ENCODE data around the gene LTC4S. TPM values are rescaled to one million over a fixed set of nuclear protein-coding genes. Genes with fewer than 3 reads are reported as not detected.
"Not testable (repeated sequence)": the region's sequence is repeated elsewhere in the genome, so short reads cannot be mapped to it uniquely, and the experiment has no call there.

LTC4S gene, protein sequence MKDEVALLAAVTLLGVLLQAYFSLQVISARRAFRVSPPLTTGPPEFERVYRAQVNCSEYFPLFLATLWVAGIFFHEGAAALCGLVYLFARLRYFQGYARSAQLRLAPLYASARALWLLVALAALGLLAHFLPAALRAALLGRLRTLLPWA
- total RNA-seq (0.72 TPM in 1 of 2 replicates, not detected in the other), polyA plus RNA-seq (3.7 and 6.5 TPM in 2 replicates)

DNA sequence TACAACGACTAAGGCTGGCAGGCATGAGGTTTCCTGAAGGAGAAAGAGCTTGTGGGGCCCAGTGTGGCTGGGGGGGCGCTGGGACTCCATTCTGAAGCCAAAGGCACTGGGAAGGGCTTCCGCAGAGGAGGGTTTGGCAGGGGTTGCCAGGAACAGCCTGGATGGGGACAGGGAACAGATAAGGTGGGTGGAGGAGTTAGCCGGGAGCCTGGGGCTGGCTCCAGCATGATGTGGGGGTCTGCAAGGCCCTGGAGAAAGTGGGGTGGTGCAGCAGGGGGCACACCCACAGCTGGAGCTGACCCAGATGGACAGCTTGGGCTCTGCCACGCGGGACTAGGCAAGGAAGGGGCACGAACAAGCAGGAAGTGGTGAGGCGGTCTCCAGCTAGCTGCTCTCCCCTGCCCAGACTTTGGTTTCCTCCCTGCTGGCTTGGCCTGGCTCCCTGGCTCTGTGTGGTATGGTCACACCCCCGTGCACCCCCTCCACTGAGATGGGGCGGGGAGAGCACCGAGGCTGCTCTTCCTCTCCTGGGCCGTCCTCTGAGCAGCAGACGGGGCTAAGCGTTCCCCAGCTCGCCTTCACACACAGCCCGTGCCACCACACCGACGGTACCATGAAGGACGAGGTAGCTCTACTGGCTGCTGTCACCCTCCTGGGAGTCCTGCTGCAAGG is at the start of gene LTC4S:
Gene LTC4S, plus strand, starts transcription at position 519 of the 672 bp plus-strand sequence. Its CDS starts 95 bp downstream, at position 614.
- Histone ChIP-seq H2AFZ (no peak within 1 kb of the TSS), H3K9me3 (ENCODE audit: low read depth) (no peaks in the 10 kb centered on the region), H3K4me2 (peak within 1 kb of the TSS; percentile 99), H3K9me2 (replicated peaks; ENCODE audit: insufficient read depth) (no peaks in the 10 kb centered on the region), H4K20me1 (ENCODE audit: insufficient read depth, poor library complexity, severe bottlenecking) (no peaks in the 10 kb centered on the region), H3K27ac (no peak within 1 kb of the TSS), H3K79me2 (no peaks in the 10 kb centered on the region), H3K36me3 (replicated peaks; ENCODE audit: insufficient read depth, low read depth) (no peaks in the 10 kb centered on the region), H3K4me1 (ENCODE audit: insufficient read depth) (peaks cover 10% of the 10 kb centered on the region), H3K4me3 (no peak within 1 kb of the TSS), H3K27me3 (no peaks in the 10 kb centered on the region)
- TF ChIP-seq, protein P1, sequence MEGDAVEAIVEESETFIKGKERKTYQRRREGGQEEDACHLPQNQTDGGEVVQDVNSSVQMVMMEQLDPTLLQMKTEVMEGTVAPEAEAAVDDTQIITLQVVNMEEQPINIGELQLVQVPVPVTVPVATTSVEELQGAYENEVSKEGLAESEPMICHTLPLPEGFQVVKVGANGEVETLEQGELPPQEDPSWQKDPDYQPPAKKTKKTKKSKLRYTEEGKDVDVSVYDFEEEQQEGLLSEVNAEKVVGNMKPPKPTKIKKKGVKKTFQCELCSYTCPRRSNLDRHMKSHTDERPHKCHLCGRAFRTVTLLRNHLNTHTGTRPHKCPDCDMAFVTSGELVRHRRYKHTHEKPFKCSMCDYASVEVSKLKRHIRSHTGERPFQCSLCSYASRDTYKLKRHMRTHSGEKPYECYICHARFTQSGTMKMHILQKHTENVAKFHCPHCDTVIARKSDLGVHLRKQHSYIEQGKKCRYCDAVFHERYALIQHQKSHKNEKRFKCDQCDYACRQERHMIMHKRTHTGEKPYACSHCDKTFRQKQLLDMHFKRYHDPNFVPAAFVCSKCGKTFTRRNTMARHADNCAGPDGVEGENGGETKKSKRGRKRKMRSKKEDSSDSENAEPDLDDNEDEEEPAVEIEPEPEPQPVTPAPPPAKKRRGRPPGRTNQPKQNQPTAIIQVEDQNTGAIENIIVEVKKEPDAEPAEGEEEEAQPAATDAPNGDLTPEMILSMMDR (IDR thresholded peaks at IDR 0.05; ENCODE audit: poor library complexity), result no peak
- TF ChIP-seq EZH2phosphoT487 (IDR thresholded peaks at IDR 0.05; ENCODE audit: low read depth, severe bottlenecking, unreplicated experiment) (no peak), EZH2 (IDR thresholded peaks at IDR 0.05; ENCODE audit: borderline replicate concordance) (no peak)
- 84% methylated on average over 19 of the region's 19 CpGs for WGBS (ENCODE audit: low lambda C conversion rate, missing lambda C conversion rate)
- DNase-seq (ENCODE audit: low spot score), result no peak

DNA sequence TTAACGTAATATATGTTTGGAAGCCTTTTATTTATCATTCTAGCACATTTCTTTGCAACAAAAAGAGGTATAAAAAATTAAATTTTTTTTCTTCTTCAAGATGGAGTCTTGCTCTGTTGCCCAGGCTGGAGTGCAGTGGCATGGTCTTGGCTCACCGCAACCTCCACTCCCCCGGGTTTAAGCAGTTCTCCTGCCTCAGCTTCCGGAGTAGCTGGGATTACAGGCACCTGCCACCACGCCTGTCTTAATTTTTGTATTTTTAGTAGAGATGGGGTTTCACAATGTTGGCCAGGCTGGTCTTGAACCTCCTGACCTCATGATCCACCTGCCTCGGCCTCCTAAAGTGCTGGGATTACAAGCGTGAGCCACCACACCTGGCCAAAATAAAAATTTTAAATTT is 49.7 kb upstream of the LTC4S start:
- not testable (repeated sequence) for H3K27me3 ChIP-seq; H2AFZ ChIP-seq; DNase-seq (ENCODE audit: low spot score); H3K36me3 ChIP-seq (replicated peaks; ENCODE audit: insufficient read depth, low read depth); H3K4me1 ChIP-seq (ENCODE audit: insufficient read depth); H3K9me2 ChIP-seq (replicated peaks; ENCODE audit: insufficient read depth); H3K4me3 ChIP-seq; H3K4me2 ChIP-seq; H3K27ac ChIP-seq; H3K9me3 ChIP-seq (ENCODE audit: low read depth)
- Histone ChIP-seq H3K79me2 (peaks cover 99% of the 10 kb centered on the region), H4K20me1 (ENCODE audit: insufficient read depth, poor library complexity, severe bottlenecking) (peaks cover 76% of the 10 kb centered on the region)
- 95% methylated on average over 7 of the region's 7 CpGs for WGBS (ENCODE audit: low lambda C conversion rate, missing lambda C conversion rate)

DNA sequence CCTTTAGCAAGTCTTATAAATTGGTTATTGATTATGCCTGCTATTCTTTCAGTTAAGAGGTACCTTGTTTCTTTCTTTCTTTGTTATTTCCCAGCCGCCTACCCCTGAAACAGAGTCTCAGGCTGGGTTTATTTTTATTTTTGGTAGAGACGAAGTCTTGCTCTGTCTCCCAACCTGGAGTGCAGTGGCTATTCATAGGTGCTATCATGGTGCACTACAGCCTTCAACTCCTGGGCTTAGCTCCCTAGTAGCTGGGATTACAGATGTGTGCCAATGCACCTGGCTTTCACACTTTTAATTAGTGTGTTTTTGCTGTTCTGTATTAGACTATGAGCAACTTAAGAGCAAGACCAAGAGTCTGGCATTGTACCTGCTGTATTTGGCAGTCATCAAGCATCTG is 46.9 kb upstream of the LTC4S start:
- no peaks in the 10 kb centered on the region for H3K9me3 ChIP-seq (ENCODE audit: low read depth)
- H3K27me3 ChIP-seq, result no peaks in the 10 kb centered on the region
- H2AFZ ChIP-seq, result no peak overlapping the region
- no peak for DNase-seq (ENCODE audit: low spot score)
- H3K4me3 ChIP-seq, result no peak overlapping the region
- WGBS (ENCODE audit: low lambda C conversion rate, missing lambda C conversion rate), result 96% methylated on average over 2 of the region's 2 CpGs
- H3K4me1 ChIP-seq (ENCODE audit: insufficient read depth), result no peaks in the 10 kb centered on the region
- TF ChIP-seq, protein P1 (IDR thresholded peaks at IDR 0.05; ENCODE audit: poor library complexity), result no peak
- TF ChIP-seq EZH2phosphoT487 (IDR thresholded peaks at IDR 0.05; ENCODE audit: low read depth, severe bottlenecking, unreplicated experiment) (no peak), EZH2 (IDR thresholded peaks at IDR 0.05; ENCODE audit: borderline replicate concordance) (no peak)
- H3K27ac ChIP-seq, result no peak overlapping the region
- H3K36me3 ChIP-seq (replicated peaks; ENCODE audit: insufficient read depth, low read depth), result no peaks in the 10 kb centered on the region
- peaks cover 78% of the 10 kb centered on the region for H4K20me1 ChIP-seq (ENCODE audit: insufficient read depth, poor library complexity, severe bottlenecking)
- H3K79me2 ChIP-seq, result peaks cover 99% of the 10 kb centered on the region
- H3K9me2 ChIP-seq (replicated peaks; ENCODE audit: insufficient read depth), result no peaks in the 10 kb centered on the region
- no peak overlapping the region for H3K4me2 ChIP-seq

DNA sequence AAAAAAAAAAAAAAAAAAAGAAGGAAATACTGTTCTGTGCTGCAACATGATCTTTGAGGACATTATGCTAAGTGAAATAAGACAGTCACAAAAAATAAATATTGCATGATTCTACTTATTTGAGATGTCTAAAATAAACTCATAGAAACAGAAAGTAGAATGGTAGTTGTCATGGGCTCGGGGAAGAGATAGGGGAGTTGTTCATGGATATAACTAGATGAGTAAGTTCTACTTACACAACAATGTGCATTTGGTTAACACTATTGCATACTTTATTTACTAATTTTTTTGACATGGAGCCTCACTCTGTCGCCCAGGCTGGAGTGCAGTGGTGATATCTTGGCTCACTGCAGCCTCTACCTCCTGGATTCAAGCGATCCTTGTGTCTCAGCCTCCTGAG is 46.0 kb upstream of the LTC4S start:
- H3K27ac ChIP-seq, result no peak overlapping the region
- no peaks in the 10 kb centered on the region for H3K36me3 ChIP-seq (replicated peaks; ENCODE audit: insufficient read depth, low read depth)
- H3K4me1 ChIP-seq (ENCODE audit: insufficient read depth), result no peaks in the 10 kb centered on the region
- TF ChIP-seq, protein P1 (IDR thresholded peaks at IDR 0.05; ENCODE audit: poor library complexity), result no peak
- TF ChIP-seq EZH2phosphoT487 (IDR thresholded peaks at IDR 0.05; ENCODE audit: low read depth, severe bottlenecking, unreplicated experiment), result no peak
- TF ChIP-seq EZH2 (IDR thresholded peaks at IDR 0.05; ENCODE audit: borderline replicate concordance), result no peak
- peaks cover 75% of the 10 kb centered on the region for H4K20me1 ChIP-seq (ENCODE audit: insufficient read depth, poor library complexity, severe bottlenecking)
- no peaks in the 10 kb centered on the region for H3K27me3 ChIP-seq
- H3K9me2 ChIP-seq (replicated peaks; ENCODE audit: insufficient read depth), result no peaks in the 10 kb centered on the region
- H2AFZ ChIP-seq, result no peak overlapping the region
- no peak overlapping the region for H3K4me2 ChIP-seq
- H3K4me3 ChIP-seq, result no peak overlapping the region
- H3K79me2 ChIP-seq, result peaks cover 99% of the 10 kb centered on the region
- WGBS (ENCODE audit: low lambda C conversion rate, missing lambda C conversion rate), result 89% methylated on average over 3 of the region's 3 CpGs
- no peaks in the 10 kb centered on the region for H3K9me3 ChIP-seq (ENCODE audit: low read depth)
- DNase-seq (ENCODE audit: low spot score), result no peak

Measured in hepatocyte (in vitro differentiated cells).